ENCODE data around the gene SDK2.

- TF ChIP-seq POLR2AphosphoS5 (IDR thresholded peaks at IDR 0.05; ENCODE audit: low read depth) (no peak), REST (IDR thresholded peaks at IDR 0.05; ENCODE audit: unreplicated experiment) (no peak), CTCF (conservative IDR thresholded peaks at IDR 0.05; ENCODE audit: low read depth in 2 of 2) (no peak), EZH2 (IDR thresholded peaks at IDR 0.05; ENCODE audit: low read depth, unreplicated experiment) (no peak), CREB1 (CRISPR knock-in tag; IDR thresholded peaks at IDR 0.05; ENCODE audit: low read depth) (no peak), ZNF114 (CRISPR knock-in tag; IDR thresholded peaks at IDR 0.05) (no peak), EZH2phosphoT487 (IDR thresholded peaks at IDR 0.05; ENCODE audit: unreplicated experiment) (no peak), JUNB (IDR thresholded peaks at IDR 0.05; ENCODE audit: unreplicated experiment) (no peak), ETS1 (IDR thresholded peaks at IDR 0.05) (no peak), STAT1 (IDR thresholded peaks at IDR 0.05; ENCODE audit: unreplicated experiment) (no peak), NANOG (IDR thresholded peaks at IDR 0.05; ENCODE audit: borderline replicate concordance) (no peak)
Measured at GRCh38 chr17:73594598-73594997, 49.6 kb downstream of the SDK2 start.
